ENCODE measurements around the gene ZNF805.
"Not testable (repeated sequence)": the region's sequence is repeated elsewhere in the genome, so short reads cannot be mapped to it uniquely, and the experiment has no call there.

ZNF805 gene

GRCh38 chr19:57240311-57241090 is at the start of gene ZNF805:
Gene ZNF805 (plus strand): TSS chr19:57240632. CDS start chr19:57240892, 260 bp downstream.
- Mint-ChIP-seq H3K27me3 (no peaks in the 10 kb centered on the region), H3K9me3 (peaks cover 7% of the 10 kb centered on the region), H3K36me3 (ENCODE audit: low read depth) (peaks cover 51% of the 10 kb centered on the region), H3K4me3 (peak within 1 kb of the TSS; percentile 94), H3K4me1 (ENCODE audit: low read depth) (peaks cover 29% of the 10 kb centered on the region), H3K27ac (peak within 1 kb of the TSS; percentile 97)
- peak; percentile 97 for DNase-seq

GRCh38 chr19:57191141-57192076 is 49.0 kb upstream of the ZNF805 start, which contains the start of gene ZNF264:
Gene ZNF264 (plus strand): TSS chr19:57191500. CDS start chr19:57191914, 414 bp downstream.
- peaks cover 14% of the 10 kb centered on the region for H3K27me3 Mint-ChIP-seq
- peaks cover 51% of the 10 kb centered on the region for H3K9me3 Mint-ChIP-seq
- H3K4me1 Mint-ChIP-seq (ENCODE audit: low read depth) = peaks cover 31% of the 10 kb centered on the region
- peaks cover 78% of the 10 kb centered on the region for H3K36me3 Mint-ChIP-seq (ENCODE audit: low read depth)
- H3K4me3 Mint-ChIP-seq = peak within 1 kb of the TSS; percentile 88
- peak within 1 kb of the TSS; percentile 90 for H3K27ac Mint-ChIP-seq
- peak; percentile 94 for DNase-seq

GRCh38 chr19:57192077-57192420 is 48.4 kb upstream of the ZNF805 start:
- H3K4me3 Mint-ChIP-seq = peak overlapping the region; percentile 88
- peaks cover 10% of the 10 kb centered on the region for H3K27me3 Mint-ChIP-seq
- DNase-seq = no peak
- peaks cover 55% of the 10 kb centered on the region for H3K9me3 Mint-ChIP-seq
- peaks cover 84% of the 10 kb centered on the region for H3K36me3 Mint-ChIP-seq (ENCODE audit: low read depth)
- H3K27ac Mint-ChIP-seq = peak overlapping the region; percentile 90
- peaks cover 31% of the 10 kb centered on the region for H3K4me1 Mint-ChIP-seq (ENCODE audit: low read depth)

- peaks cover 86% of the 10 kb centered on the region for H3K36me3 Mint-ChIP-seq (ENCODE audit: low read depth)
- peak overlapping the region; percentile 88 for H3K4me3 Mint-ChIP-seq
- DNase-seq = no peak
- peaks cover 31% of the 10 kb centered on the region for H3K4me1 Mint-ChIP-seq (ENCODE audit: low read depth)
- peak overlapping the region; percentile 33 for H3K27ac Mint-ChIP-seq
- H3K9me3 Mint-ChIP-seq = peaks cover 55% of the 10 kb centered on the region
- H3K27me3 Mint-ChIP-seq = peaks cover 3% of the 10 kb centered on the region
Observed at GRCh38 chr19:57192993-57193392, 47.4 kb upstream of the ZNF805 start.

- H3K27me3 Mint-ChIP-seq, H3K4me3 Mint-ChIP-seq, H3K27ac Mint-ChIP-seq, DNase-seq: not testable (repeated sequence)
- Mint-ChIP-seq H3K36me3 (ENCODE audit: low read depth) (peaks cover 97% of the 10 kb centered on the region), H3K4me1 (ENCODE audit: low read depth) (peaks cover 16% of the 10 kb centered on the region), H3K9me3 (peaks cover 65% of the 10 kb centered on the region)
Observed at GRCh38 chr19:57197874-57198273, 42.6 kb upstream of the ZNF805 start.

GRCh38 chr19:57202160-57202559 is 38.3 kb upstream of the ZNF805 start:
- Mint-ChIP-seq H3K4me3 (no peak overlapping the region), H3K27me3 (no peaks in the 10 kb centered on the region), H3K36me3 (ENCODE audit: low read depth) (peaks cover 96% of the 10 kb centered on the region), H3K9me3 (peaks cover 59% of the 10 kb centered on the region), H3K4me1 (ENCODE audit: low read depth) (peaks cover 11% of the 10 kb centered on the region), H3K27ac (no peak overlapping the region)
- no peak for DNase-seq

- H3K4me3 Mint-ChIP-seq = no peak overlapping the region
- DNase-seq = no peak
- H3K27ac Mint-ChIP-seq = no peak overlapping the region
- H3K9me3 Mint-ChIP-seq = peaks cover 43% of the 10 kb centered on the region
- H3K4me1 Mint-ChIP-seq (ENCODE audit: low read depth) = no peaks in the 10 kb centered on the region
- peaks cover 98% of the 10 kb centered on the region for H3K36me3 Mint-ChIP-seq (ENCODE audit: low read depth)
- H3K27me3 Mint-ChIP-seq = no peaks in the 10 kb centered on the region
Observed at GRCh38 chr19:57210381-57210780, 30.1 kb upstream of the ZNF805 start.

GRCh38 chr19:57212109-57212508 is 28.3 kb upstream of the ZNF805 start:
- Mint-ChIP-seq H3K27ac (no peak overlapping the region), H3K36me3 (ENCODE audit: low read depth) (peaks cover 99% of the 10 kb centered on the region), H3K4me3 (no peak overlapping the region), H3K27me3 (no peaks in the 10 kb centered on the region), H3K9me3 (peaks cover 40% of the 10 kb centered on the region), H3K4me1 (ENCODE audit: low read depth) (no peaks in the 10 kb centered on the region)
- no peak for DNase-seq

GRCh38 chr19:57227502-57227901 is 12.9 kb upstream of the ZNF805 start:
- DNase-seq = no peak
- peaks cover 9% of the 10 kb centered on the region for H3K36me3 Mint-ChIP-seq (ENCODE audit: low read depth)
- peaks cover 26% of the 10 kb centered on the region for H3K9me3 Mint-ChIP-seq
- H3K27me3 Mint-ChIP-seq = peaks cover 5% of the 10 kb centered on the region
- no peak overlapping the region for H3K4me3 Mint-ChIP-seq
- no peak overlapping the region for H3K27ac Mint-ChIP-seq
- no peaks in the 10 kb centered on the region for H3K4me1 Mint-ChIP-seq (ENCODE audit: low read depth)

- H3K9me3 Mint-ChIP-seq = peaks cover 7% of the 10 kb centered on the region
- no peak overlapping the region for H3K27ac Mint-ChIP-seq
- no peaks in the 10 kb centered on the region for H3K4me1 Mint-ChIP-seq (ENCODE audit: low read depth)
- DNase-seq = no peak
- no peak overlapping the region for H3K4me3 Mint-ChIP-seq
- H3K27me3 Mint-ChIP-seq = peaks cover 5% of the 10 kb centered on the region
- peaks cover 1% of the 10 kb centered on the region for H3K36me3 Mint-ChIP-seq (ENCODE audit: low read depth)
Observed at GRCh38 chr19:57231686-57232085, 8.7 kb upstream of the ZNF805 start.

GRCh38 chr19:57233207-57233606 is 7.2 kb upstream of the ZNF805 start:
- Mint-ChIP-seq H3K27me3 (peaks cover 5% of the 10 kb centered on the region), H3K4me3 (no peak overlapping the region), H3K9me3 (peaks cover 4% of the 10 kb centered on the region), H3K27ac (no peak overlapping the region), H3K36me3 (ENCODE audit: low read depth) (no peaks in the 10 kb centered on the region), H3K4me1 (ENCODE audit: low read depth) (no peaks in the 10 kb centered on the region)
- DNase-seq = no peak

GRCh38 chr19:57239982-57240310 is 486 bp upstream of the ZNF805 start:
- Mint-ChIP-seq H3K4me1 (ENCODE audit: low read depth) (peaks cover 29% of the 10 kb centered on the region), H3K36me3 (ENCODE audit: low read depth) (peaks cover 46% of the 10 kb centered on the region), H3K27ac (peak overlapping the region; percentile 97), H3K4me3 (peak overlapping the region; percentile 94), H3K27me3 (no peaks in the 10 kb centered on the region), H3K9me3 (peaks cover 7% of the 10 kb centered on the region)
- DNase-seq = no peak

GRCh38 chr19:57241176-57241575 is 744 bp downstream of the ZNF805 start:
- Mint-ChIP-seq H3K9me3 (peaks cover 9% of the 10 kb centered on the region), H3K4me3 (peak overlapping the region; percentile 94)
- DNase-seq = no peak

GRCh38 chr19:57242821-57243220 is 2.4 kb downstream of the ZNF805 start:
- Mint-ChIP-seq H3K27ac (no peak overlapping the region), H3K4me3 (no peak overlapping the region), H3K36me3 (ENCODE audit: low read depth) (peaks cover 74% of the 10 kb centered on the region)

More at GRCh38 chr19:57241176-57241575, 744 bp downstream of the ZNF805 start:
- peak overlapping the region; percentile 97 for H3K27ac Mint-ChIP-seq
- peaks cover 58% of the 10 kb centered on the region for H3K36me3 Mint-ChIP-seq (ENCODE audit: low read depth)
- H3K27me3 Mint-ChIP-seq = no peaks in the 10 kb centered on the region
- peaks cover 30% of the 10 kb centered on the region for H3K4me1 Mint-ChIP-seq (ENCODE audit: low read depth)

GRCh38 chr19:57244513-57244912 is 4.1 kb downstream of the ZNF805 start:
- Mint-ChIP-seq H3K9me3 (peaks cover 6% of the 10 kb centered on the region), H3K4me3 (no peak overlapping the region), H3K27ac (no peak overlapping the region), H3K4me1 (ENCODE audit: low read depth) (peaks cover 30% of the 10 kb centered on the region), H3K36me3 (ENCODE audit: low read depth) (peaks cover 91% of the 10 kb centered on the region), H3K27me3 (no peaks in the 10 kb centered on the region)
- DNase-seq = no peak

More at GRCh38 chr19:57242821-57243220, 2.4 kb downstream of the ZNF805 start:
- DNase-seq = no peak
- Mint-ChIP-seq H3K4me1 (ENCODE audit: low read depth) (peaks cover 30% of the 10 kb centered on the region), H3K9me3 (peaks cover 9% of the 10 kb centered on the region), H3K27me3 (no peaks in the 10 kb centered on the region)
